ENCODE data around the gene FER1L5. TPM values are rescaled to one million over a fixed set of nuclear protein-coding genes. Genes with fewer than 3 reads are reported as not detected.

FER1L5 gene
- total RNA-seq, 2 experiments from 2014 or later = not detected

DNA sequence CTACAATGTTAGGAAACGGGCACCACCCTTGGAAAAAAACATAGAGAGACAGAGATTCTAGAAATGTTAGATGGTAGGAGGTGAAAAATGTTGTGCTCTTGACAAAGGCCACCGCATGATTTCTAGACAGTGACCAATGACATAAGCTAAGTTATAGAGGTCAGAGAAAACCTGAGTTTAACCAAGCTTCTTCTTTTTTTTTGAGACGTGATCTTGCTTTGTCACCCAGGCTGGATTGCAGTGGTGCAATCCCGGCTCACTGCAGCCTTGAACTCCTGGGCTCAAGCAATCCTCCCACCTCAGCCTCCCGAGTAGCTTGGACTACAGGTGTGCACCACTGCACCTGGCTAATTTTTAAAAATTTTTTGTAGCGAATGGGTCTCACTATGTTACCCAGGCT, 13.0 kb downstream of the FER1L5 start:
- no peak for DNase-seq
- intact Hi-C loops (cut with micrococcal nuclease) = no loop called here
- ChIA-PET POLR2A (no interaction called here), CTCF (no interaction called here)
- no peak overlapping the region for H3K27ac Mint-ChIP-seq
- ATAC-seq = no peak
- H3K4me3 Mint-ChIP-seq = no peak overlapping the region
- H3K4me1 Mint-ChIP-seq (ENCODE audit: low read depth) = no peaks in the 10 kb centered on the region
- H3K9me3 Mint-ChIP-seq = no peaks in the 10 kb centered on the region
- TF ChIP-seq, protein P1, sequence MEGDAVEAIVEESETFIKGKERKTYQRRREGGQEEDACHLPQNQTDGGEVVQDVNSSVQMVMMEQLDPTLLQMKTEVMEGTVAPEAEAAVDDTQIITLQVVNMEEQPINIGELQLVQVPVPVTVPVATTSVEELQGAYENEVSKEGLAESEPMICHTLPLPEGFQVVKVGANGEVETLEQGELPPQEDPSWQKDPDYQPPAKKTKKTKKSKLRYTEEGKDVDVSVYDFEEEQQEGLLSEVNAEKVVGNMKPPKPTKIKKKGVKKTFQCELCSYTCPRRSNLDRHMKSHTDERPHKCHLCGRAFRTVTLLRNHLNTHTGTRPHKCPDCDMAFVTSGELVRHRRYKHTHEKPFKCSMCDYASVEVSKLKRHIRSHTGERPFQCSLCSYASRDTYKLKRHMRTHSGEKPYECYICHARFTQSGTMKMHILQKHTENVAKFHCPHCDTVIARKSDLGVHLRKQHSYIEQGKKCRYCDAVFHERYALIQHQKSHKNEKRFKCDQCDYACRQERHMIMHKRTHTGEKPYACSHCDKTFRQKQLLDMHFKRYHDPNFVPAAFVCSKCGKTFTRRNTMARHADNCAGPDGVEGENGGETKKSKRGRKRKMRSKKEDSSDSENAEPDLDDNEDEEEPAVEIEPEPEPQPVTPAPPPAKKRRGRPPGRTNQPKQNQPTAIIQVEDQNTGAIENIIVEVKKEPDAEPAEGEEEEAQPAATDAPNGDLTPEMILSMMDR (IDR thresholded peaks at IDR 0.05) = no peak
- H3K36me3 Mint-ChIP-seq (ENCODE audit: low read depth) = no peaks in the 10 kb centered on the region
- no peaks in the 10 kb centered on the region for H3K27me3 Mint-ChIP-seq

DNA sequence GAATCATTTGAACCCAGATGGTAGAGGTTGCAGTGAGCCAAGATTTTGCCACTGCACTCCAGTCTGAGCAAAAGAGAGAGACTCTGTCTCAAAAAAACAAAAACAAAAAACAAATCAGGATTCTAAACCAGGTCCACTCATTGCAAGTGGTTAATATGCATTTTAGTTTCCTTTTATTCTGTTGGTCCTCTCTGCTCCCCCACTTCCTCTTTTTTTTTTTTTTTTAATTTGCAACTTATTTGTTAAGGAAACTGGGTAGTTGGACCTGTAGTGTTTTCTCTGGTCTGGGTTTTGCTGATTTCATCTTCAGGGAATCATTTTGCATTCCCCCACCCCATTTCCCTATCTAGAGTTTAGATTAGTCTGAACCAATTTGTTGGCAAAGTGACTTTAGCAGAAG, 14.0 kb downstream of the FER1L5 start:
- ChIA-PET POLR2A (no interaction called here), CTCF (no interaction called here)
- ATAC-seq (no peak), DNase-seq (no peak)
- H3K27me3 Mint-ChIP-seq = no peaks in the 10 kb centered on the region
- no peaks in the 10 kb centered on the region for H3K4me1 Mint-ChIP-seq (ENCODE audit: low read depth)
- intact Hi-C loops (cut with micrococcal nuclease) = no loop called here
- no peaks in the 10 kb centered on the region for H3K9me3 Mint-ChIP-seq
- TF ChIP-seq, protein P1 (IDR thresholded peaks at IDR 0.05) = no peak
- no peak overlapping the region for H3K27ac Mint-ChIP-seq
- H3K4me3 Mint-ChIP-seq = no peak overlapping the region
- no peaks in the 10 kb centered on the region for H3K36me3 Mint-ChIP-seq (ENCODE audit: low read depth)

DNA sequence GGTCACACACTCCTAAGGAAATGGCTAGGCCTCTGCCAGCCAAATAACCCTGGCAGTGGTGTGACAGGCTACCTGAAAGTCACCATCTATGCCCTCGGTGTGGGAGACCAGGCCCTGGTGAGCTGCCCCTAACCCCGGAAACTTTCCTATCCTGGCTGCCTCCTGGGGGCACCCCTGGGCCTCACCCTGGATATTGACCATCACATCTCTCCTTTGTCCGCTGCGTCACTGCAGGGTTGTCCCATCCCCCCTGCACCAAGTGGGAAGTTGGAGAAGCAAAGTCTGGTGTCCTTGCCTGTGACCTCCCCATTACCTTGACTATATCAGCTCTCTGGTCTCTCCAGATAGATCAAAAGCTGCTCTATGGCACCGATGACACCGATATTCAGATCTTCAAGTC, 18.8 kb downstream of the FER1L5 start:
- TF ChIP-seq, protein P1 (IDR thresholded peaks at IDR 0.05) = no peak
- H3K27ac Mint-ChIP-seq = no peak overlapping the region
- ChIA-PET POLR2A (no interaction called here), CTCF (no interaction called here)
- no peaks in the 10 kb centered on the region for H3K4me1 Mint-ChIP-seq (ENCODE audit: low read depth)
- H3K27me3 Mint-ChIP-seq = no peaks in the 10 kb centered on the region
- no peak for DNase-seq
- H3K9me3 Mint-ChIP-seq = peaks cover 1% of the 10 kb centered on the region
- intact Hi-C loops (cut with micrococcal nuclease) = no loop called here
- H3K4me3 Mint-ChIP-seq = no peak overlapping the region
- no peaks in the 10 kb centered on the region for H3K36me3 Mint-ChIP-seq (ENCODE audit: low read depth)
- ATAC-seq = no peak

DNA sequence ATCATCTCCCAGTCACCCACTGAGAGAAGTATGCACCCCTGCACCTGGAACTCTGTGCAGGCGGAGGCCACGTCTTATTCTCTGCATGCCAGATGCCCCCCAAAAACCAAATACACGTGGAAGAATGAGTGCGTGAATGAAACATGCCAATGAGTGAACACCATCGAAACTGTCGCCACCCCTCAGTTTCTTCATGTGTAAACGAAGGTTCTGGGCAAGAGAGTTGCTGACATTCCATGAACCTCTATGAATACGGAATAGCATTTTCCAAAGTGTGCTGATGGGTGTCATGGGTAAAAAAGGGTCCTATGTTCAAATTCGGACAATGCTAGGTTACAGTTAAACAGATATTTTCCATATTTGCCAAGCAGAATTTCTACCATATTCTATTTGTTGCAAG, 19.8 kb downstream of the FER1L5 start:
- Mint-ChIP-seq H3K4me1 (ENCODE audit: low read depth) (no peaks in the 10 kb centered on the region), H3K9me3 (peaks cover 1% of the 10 kb centered on the region), H3K27ac (no peak overlapping the region), H3K27me3 (no peaks in the 10 kb centered on the region), H3K36me3 (ENCODE audit: low read depth) (no peaks in the 10 kb centered on the region), H3K4me3 (no peak overlapping the region)
- CTCF ChIA-PET = no interaction called here
- DNase-seq (no peak), ATAC-seq (no peak)
- TF ChIP-seq, protein P1 (IDR thresholded peaks at IDR 0.05) = no peak
- POLR2A ChIA-PET = no interaction called here
- intact Hi-C loops (cut with micrococcal nuclease) = no loop called here

DNA sequence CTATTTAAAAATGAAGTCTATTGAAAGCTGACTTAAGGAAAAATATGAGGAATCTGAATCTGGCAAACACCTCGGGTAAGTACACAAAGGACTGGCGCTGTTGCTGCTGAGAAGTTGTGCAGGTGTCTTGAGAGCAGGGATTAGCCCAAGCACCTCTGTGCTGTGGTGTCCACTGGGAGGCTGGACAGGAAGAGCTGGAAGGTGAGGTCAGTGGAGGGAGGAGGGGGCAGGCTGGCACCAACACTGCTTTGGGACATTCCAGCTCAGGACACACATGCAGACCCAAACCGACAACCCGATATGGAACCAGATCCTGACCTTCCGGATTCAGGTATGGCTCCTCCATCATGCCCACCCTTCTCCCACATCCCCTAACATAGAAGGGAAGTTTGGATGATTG, 20.6 kb downstream of the FER1L5 start:
- TF ChIP-seq, protein P1 (IDR thresholded peaks at IDR 0.05) = no peak
- no peak overlapping the region for H3K4me3 Mint-ChIP-seq
- intact Hi-C loops (cut with micrococcal nuclease) = no loop called here
- no peaks in the 10 kb centered on the region for H3K36me3 Mint-ChIP-seq (ENCODE audit: low read depth)
- no peaks in the 10 kb centered on the region for H3K27me3 Mint-ChIP-seq
- peaks cover 1% of the 10 kb centered on the region for H3K9me3 Mint-ChIP-seq
- POLR2A ChIA-PET = no interaction called here
- DNase-seq (no peak), ATAC-seq (no peak)
- H3K27ac Mint-ChIP-seq = no peak overlapping the region
- CTCF ChIA-PET = no interaction called here
- H3K4me1 Mint-ChIP-seq (ENCODE audit: low read depth) = no peaks in the 10 kb centered on the region

All from activated CD8-positive, alpha-beta T cell treated with anti-CD3 and anti-CD28 coated beads for 36 hours (primary cell).